GM13976 (cell line): ENCODE results near the gene ACVR1.

Source experiments
- DNase-seq: peaks from one replicate; pipeline ENCODE4 v3.0.0; 2012; ENCODE audit warnings: low spot score
- CTCF ChIP-seq: IDR thresholded peaks from 2 replicates; pipeline ENCODE4 v1.5.1; 2012; ENCODE audit warnings: borderline replicate concordance, mild to moderate bottlenecking; ENCODE audit not compliant: insufficient read depth; ENCODE audit errors: extremely low read depth, missing control alignments, control extremely low read depth
- in situ Hi-C: fragments of 300-500 bp; cut with MboI; formaldehyde crosslinking; loops from one replicate; pipeline ENCODE4 v1.12.0; 2022; ENCODE audit warnings: low sequenced_read_pairs, mixed read lengths, inconsistent platforms; ENCODE audit not compliant: unreplicated experiment

Gene ACVR1

GRCh38 chr2:157874348-157874747 is 1.8 kb downstream of the ACVR1 start:
- in situ Hi-C loops = no loop called here
- no peak for TF ChIP-seq CTCF
- DNase-seq = no peak

GRCh38 chr2:157872791-157873190 is 3.3 kb downstream of the ACVR1 start:
- in situ Hi-C loops = no loop called here
- no peak for TF ChIP-seq CTCF
- no peak for DNase-seq

- no peak for TF ChIP-seq CTCF
Measured at GRCh38 chr2:157871415-157871814, 4.7 kb downstream of the ACVR1 start.

GRCh38 chr2:157868993-157869392 is 7.1 kb downstream of the ACVR1 start:
- DNase-seq = no peak
- in situ Hi-C loops = no loop called here
- TF ChIP-seq CTCF = no peak

More at GRCh38 chr2:157871415-157871814, 4.7 kb downstream of the ACVR1 start:
- no peak for DNase-seq
- in situ Hi-C loops = no loop called here

- in situ Hi-C loops = no loop called here
- TF ChIP-seq CTCF = no peak
- no peak for DNase-seq
Measured at GRCh38 chr2:157867703-157868102, 8.4 kb downstream of the ACVR1 start.

GRCh38 chr2:157866666-157867642 is 9.2 kb downstream of the ACVR1 start:
- in situ Hi-C loops = no loop called here
- no peak for TF ChIP-seq CTCF
- DNase-seq = no peak
